SIG-M5 (cell line): Measurements from ENCODE around the gene SIPA1L3.

ENCODE experiments used
- DNase-seq: peaks from one replicate; lab custom pipeline; 2025; lab: John Stamatoyannopoulos, UW

The SIPA1L3 gene

DNA sequence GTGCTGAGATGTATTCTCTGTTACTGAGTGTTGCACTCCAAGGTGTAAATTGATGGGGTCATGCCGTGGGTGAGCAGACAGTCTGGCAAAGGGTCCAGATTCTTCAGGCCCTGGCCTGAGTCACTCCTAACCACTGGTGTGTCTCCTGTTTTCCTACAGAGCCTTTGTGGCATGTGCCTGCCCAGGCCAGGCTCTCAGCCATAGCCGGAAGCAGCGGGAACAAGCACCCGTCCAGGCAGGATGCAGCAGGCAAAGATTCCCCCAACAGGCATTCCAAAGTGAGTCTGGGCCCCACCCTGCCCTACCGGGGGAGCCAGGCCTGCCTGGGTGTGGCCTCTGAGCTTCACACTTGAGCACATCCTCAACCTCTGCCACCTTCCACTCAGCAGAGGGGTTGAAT, 255.1 kb downstream of the SIPA1L3 start:
- no peak for DNase-seq

DNA sequence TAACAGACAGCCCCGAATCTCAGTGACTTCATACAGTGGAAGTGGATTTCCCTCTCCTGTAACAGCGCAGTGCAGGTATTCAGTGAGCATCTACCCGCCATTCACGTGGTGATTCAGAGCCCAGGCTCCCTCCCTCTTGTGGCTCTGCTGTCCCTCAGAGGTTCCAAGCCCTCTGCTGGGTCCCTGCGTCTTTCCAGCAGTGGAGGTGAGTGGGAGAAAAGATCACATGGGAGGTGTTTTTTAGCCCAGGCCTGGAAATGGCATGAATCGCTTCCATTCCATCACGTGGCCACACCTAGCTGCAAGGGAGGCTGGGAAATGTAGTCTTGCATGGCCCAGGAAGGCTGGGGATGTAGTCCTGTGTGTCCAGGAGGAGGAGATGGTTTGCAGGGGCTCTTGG, 255.6 kb downstream of the SIPA1L3 start:
- DNase-seq: no peak

DNA sequence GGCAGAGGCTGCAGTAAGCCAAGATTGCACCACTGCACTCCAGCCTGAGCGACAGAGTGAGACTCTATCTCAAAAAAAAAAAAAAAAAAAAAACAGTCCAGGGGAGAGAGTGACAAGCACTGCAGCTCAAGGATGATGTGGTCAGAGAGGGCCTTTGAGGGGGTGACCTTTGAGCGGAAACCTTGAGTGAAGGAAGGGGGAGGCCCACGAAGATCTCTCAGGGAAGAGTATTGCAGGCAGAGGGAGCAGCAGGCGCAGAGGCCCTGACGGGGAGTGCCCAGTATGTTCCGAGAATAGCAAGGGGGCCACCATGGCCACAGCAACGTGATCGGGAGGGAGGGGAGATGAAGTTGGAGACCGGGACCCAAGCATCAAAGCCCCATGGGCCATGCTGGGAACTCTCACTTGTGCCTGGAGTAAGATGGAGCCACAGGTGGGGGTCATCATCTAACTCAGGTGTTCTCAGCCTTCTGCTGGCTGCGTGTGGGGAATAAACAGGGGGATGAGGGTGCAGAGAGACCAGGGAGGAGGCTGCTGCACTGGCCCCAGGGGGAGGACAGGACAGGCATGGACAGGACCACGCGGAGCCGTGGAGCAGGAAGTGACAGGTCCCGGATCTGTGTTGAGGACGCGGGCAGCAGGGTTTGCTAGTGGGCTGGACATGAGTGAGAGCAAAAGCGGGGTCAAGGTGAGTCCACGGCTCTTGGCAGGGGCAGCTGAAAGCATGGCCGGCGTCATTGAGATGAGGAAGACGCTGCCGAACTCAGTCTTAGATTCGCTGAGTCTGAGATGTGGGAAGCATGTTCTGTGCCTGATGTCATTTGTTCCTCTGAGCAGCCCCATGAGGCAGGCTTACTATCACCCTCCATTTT, 256.6 kb downstream of the SIPA1L3 start:
- DNase-seq: no peak

DNA sequence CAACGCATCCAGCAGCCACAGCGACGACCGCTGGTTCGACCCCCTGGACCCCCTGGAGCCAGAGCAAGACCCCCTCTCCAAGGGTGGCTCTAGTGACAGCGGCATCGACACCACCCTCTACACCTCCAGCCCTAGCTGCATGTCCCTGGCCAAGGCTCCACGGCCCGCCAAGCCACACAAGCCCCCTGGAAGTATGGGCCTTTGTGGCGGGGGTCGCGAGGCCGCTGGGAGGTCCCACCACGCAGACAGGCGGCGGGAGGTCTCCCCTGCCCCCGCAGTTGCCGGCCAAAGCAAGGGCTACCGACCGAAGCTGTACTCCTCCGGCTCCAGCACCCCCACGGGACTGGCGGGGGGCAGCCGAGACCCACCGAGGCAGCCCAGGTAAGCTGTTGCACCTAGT, 257.5 kb downstream of the SIPA1L3 start:
- no peak for DNase-seq

DNA sequence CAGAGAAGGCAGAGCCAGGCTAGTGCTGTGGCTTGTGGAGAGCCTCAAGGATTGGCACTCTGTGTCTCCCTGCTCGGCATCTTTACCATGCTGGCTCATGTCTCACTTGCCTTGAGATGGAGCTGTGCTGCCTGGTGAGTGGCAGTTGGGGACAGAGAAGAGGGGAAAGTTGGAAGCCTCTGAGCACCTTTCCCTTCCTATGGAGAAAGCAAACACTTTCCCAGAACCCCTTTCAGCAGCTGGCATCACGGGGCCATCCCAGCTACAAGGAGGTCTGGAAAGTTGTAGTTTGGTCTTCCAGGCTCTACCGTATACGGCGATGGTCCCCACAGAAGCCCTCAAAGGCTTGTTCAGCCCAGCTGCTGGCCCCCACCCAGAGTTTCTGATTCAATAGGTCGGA, 258.3 kb downstream of the SIPA1L3 start:
- DNase-seq: no peak

DNA sequence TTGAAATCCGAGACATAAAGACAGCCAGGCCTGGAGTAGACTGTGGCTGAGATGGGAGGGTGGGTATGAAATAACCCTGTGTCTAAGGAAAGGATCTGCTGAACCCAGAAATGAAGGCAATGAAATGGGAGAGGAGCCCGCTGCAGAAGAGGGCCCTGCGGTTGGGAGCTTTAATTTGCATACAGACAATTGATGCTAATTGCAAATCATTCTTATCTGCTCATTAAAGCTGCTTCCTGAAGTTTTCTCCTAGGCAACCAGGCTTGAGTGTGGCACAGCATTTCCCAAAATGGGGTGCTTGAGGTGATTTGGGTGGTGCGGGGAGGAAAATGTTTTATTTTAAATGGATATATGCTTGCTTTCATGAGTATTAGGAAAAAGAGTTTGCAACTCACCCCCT, 261.6 kb downstream of the SIPA1L3 start:
- no peak for DNase-seq

DNA sequence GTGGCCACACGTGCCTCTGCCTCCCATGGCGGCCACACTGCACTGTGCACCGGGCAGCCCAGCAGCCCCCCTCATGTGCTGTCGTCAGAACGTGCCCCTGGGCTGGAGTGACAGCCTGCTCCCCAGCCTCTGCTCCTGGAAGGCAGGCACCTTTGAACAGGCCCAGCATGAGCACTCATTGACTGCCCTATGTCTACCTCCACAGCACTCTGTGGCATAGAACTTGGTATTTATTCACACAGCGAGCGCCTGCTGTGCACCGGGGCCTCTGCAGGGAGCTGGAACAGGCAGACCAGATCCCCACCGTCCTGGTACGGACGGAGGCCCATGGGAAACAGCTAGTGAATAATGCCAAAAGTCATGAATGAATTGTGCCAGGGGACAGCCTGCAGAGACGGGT, 263.3 kb downstream of the SIPA1L3 start:
- no peak for DNase-seq

DNA sequence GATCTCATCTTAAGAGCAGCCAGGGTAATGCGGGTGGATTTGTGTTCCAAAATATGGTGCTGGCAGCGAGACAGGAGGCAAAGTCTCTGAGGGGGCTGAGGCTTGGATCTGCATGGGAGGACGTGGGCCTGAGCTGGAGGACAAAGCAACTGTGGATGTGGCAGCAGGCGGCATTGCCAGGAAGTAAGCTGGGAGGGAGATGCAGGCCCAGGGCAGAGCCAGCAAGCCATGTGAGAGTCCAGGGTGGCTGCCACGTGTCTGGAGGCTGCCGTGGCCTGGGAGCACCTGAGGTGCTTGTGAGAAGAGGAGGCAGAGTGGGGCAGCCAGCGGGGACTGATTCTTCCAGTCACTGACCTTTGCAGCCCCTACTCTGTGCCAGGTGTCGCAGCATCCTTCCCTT, 265.0 kb downstream of the SIPA1L3 start:
- DNase-seq: no peak

DNA sequence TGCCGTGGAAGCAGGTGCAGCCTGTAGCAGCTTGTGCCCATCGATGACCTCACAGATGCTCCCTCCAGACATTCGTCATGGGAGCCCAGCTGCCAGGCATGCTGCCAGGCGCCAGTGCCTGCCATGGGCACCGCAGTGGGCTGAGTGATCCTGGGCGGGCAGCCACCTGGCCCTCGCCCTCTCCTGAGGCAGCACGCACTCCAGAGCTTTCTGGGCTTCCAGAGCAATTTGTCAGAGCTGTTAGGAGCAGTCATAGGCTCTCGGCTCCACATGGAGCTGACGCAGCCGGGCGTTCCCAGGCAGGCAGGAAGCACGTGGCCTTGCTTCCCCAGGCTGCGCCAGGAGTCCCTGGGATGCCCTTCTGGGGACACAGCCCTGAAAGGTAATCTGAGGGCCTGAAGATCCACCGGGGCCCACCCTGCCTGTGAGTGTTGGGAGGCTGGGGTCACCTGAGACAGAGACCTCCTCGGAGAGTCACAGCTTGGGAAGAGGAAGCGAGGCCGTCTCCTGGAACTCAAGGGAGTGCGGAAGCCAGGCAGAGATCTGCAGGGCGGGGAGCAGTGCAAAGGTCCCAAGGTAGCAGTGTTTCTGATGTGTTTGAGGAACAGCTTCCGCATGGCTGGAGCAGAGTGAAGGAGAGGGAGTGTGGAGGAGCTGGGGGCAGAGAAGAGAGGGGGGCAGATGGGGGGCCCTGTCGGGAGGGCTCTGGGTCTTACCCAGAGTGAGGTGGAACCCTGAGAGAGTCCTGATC, 266.5 kb downstream of the SIPA1L3 start:
- no peak for DNase-seq

DNA sequence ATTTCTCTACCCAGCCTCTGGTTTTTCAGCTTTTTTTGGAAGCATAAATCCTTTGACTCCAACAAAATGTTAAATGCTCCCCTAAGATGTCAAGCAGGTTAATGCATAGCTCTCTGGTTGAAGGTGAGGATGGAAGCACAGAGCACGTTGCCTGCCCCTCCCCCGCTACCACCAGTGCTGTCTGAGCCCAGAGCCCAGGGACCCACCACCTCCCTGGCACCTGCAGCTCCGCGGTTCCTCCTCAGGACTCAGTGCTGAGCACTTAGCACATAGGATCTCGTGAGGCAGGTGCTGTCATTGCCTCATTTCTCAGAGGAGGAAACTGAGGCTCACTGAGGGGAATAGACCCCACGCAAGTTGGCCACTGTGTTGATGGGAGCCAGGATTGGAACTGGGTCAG, 268.4 kb downstream of the SIPA1L3 start:
- DNase-seq: no peak

DNA sequence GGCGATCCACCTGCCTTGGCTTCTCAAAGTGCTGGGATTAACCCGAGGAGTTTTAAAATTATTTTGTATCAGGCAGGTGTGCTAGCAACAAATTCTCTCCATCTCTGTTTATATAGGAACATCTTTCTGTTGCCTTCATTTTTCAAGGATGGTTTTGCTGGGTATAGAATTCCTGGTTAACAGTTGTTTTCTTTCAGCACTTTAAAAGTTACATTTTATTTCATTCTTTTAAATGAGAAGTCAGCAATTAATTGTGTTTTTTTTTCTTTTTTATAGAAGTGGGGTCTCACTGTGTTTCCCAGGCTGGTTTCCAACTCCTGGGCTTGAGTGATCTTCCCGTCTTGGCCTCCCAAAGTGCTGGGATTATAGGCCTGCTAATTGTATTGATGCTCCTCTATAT, 273.1 kb downstream of the SIPA1L3 start:
- no peak for DNase-seq

DNA sequence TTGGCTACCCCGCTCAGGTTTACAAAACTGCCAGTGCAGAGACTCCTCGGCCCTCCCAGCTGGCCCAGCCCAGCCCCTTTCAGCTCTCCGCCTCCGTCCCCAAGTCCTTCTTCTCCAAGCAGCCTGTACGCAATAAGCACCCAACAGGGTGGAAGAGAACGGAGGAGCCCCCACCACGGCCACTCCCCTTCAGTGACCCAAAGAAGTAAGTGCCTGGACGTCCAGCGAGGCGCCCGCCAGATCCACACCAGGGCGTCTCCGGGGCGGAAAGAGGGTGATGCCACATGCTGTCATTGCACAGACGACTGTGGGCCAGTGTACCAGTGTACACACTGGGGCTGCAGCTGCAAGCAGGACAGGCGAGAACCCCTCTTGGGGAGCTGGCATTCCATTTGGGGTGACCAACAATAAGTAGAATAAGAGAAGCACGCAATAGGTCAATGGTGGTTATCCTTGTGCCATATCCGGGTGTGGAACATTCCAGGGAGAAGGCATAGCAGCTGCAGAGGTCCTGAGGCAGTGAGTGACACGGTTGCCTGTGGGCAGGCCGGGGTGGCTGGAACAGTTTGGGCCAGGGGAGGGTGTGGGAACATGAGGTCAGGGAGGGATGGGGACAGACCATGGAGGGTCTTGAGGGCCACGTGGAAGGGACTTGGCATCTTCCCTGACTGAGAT, 275.7 kb downstream of the SIPA1L3 start:
- no peak for DNase-seq

DNA sequence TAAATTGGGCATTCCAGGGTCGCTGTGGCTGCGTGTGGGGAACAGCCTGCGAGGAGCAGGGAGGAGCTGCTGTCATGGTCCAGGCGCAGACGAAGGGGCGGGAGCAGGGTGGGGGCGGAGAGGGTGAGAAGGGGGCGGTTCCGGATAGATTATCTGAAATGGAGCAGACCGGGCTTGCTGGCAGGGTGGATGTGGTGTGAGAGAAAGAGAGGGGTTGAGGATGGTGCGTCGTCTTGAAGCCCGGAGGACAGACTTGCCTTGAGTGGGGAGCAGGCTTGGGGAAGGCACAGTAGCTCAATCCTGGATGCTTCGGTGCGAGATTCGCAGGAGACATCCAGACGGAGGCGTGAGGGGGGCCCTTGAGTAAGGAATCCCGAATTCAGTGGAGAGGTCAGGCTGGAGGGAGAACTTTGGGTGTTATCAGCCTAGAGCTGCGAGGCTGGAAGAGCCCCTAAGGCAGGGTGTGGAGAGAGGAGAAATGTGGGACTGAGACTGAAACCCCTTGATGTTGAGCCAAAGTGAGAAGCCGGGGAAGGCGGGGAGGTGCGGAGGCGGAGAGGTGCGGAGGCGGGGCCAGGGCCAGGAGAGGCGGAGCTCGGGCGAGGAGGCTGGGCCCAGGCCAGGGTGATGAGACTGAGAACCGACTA, 276.4 kb downstream of the SIPA1L3 start:
- no peak for DNase-seq

DNA sequence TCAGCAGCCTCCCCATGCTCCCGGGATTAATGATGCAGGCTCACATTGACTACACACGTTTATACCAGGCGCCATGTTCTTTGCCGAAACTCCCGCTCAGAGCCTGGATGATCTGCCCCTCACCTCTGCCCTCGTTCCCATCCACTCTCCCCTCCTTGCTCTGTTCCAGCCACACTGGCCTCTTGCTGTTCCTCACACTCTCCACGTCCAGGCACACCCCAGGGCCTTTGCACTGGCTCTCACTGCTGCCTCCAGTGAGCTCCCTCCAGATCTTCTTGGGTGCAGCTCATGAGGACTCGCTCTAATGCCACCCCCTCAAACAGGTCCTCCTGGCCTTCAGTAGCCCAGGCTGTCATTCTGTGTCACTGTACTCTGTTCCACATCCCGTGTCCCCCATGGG, 277.8 kb downstream of the SIPA1L3 start:
- no peak for DNase-seq

DNA sequence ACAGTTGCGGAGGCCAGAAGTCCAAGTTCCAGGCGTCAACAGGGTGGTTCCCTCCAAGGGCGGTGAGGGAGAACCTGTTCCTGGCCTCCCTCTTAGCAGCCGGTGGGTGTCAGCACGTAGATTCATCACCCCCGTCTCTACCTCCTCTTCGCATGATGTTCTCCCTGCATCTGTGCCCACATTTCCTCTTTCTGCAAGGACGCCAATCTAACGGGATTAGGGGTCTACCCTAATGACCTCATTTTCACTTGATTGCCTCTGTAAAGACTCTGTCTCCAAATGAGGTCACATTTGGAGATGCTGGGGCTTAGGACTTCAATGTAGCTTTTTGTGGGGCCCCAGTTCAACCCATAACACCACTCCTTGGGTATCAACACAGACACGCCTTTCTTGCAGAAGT, 278.6 kb downstream of the SIPA1L3 start:
- no peak for DNase-seq

DNA sequence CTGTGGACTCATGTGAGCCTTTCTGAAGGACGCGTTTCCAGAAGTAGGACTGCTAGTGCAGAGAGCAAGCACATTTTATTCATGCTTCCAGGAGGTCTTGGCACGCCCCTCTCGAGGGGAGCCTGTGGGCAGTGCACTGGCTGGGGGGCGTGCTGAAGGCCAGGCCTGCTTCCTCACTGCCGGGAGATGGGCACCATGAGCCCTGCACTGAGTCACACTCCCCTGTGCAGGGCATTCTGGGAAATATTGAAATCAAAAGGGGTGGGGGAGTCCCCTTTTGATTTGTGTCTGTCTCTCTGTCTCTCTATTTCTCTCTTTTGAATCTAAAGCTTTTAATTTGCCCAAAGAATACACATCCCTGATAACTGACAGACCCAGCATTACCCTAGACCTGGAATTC, 283.1 kb downstream of the SIPA1L3 start:
- DNase-seq: no peak

DNA sequence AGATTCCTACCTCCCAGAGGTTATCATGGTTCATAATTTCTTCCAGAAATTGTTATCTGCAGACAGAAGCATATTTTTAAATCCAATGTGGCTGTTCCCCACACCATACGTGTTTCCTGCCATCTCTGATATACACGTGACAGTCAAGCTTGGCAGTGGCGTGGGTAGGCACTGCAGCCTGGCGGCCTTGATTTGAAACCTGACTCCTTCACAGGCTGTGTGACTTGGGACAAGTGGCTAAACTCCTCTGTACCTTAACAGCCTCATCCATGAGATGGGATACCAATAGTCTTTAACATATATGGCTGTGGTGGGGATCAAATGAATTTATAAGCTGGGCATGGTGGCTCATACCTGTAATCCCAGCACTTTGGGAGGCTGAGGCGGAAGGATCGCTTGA, 283.8 kb downstream of the SIPA1L3 start:
- no peak for DNase-seq

DNA sequence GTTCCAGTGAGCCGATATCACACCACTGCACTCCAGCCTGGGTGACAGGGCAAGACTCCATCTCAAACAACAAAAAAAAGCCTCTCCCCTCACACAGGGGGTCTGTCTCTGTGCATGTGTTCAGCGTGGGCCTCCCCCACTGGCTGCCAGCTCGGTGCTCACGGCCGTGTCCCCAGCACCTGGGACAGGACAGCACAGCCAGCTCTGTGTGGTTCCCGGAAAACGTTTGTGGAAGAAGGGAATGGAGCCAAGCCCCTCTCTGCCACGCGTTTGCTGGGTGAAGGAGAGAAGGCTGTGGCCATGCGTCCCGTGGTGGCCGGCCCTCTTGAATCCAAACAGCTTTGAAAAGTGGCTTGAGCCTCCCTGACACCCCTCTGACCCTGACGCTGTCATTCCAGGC, 284.7 kb downstream of the SIPA1L3 start:
- DNase-seq: no peak

DNA sequence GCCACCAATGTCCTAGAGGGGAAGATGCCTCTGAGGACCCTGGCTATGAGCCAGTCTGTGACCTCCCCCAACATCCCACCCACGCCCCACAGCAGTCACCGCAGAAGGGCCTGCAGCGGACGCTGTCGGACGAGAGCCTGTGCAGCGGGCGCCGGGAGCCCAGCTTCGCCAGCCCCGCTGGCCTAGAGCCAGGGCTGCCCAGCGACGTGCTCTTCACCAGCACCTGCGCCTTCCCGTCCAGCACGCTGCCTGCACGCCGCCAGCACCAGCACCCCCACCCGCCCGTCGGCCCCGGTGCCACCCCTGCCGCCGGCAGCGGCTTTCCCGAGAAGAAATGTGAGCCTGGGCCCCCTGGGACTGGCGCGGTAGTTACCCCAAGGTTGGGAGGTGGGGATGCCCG, 286.4 kb downstream of the SIPA1L3 start:
- no peak for DNase-seq

DNA sequence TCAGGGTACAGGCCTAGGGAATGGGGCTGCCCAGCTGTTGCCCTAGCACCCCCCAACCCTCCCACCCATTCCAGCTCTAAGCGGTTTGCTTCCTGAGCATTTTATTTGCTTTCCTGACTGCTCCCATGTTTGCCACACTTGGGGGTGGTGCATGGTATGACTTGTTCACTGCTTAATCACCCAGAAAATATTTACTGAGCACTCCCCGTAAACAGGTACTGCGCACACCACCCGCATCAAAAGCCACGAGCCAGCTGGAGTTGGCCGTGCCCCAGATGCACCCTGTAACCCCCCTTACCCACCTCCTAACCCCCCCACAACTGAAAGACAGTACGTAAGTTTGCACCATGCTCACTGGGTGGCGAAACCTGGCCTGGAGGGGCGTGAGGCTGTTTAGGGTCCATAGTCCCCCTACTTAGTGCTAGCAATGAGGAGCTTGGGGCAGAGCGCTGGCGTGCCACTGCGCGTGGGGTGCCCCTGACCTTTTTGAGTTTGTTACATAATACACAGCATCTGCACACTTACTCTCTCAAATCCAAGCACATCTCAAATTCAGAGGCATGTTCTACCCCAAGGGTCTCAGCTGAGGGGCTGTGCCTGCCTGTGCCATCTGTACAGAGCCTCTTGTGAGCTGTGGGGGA, 287.2 kb downstream of the SIPA1L3 start:
- no peak for DNase-seq

DNA sequence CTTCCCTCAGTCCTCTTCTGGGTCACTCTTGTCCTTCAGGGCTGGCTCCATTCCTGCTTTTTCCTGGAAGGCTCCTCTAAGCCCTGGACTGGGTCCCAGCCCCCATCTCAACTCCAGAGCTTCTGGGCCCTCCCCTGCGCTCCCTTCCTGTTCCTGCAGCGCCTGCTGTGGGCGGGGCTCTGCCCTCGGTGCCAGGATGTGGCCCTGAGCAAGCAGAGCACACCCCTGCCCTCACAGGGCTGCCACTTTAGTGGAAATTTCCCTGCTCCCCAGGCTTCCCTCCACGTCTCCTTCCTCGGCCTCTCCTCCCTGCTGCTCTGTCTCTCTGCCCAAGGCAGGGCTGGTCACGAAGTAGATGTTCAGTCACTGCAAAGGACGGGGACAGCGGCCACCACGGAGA, 288.2 kb downstream of the SIPA1L3 start:
- DNase-seq: no peak

DNA sequence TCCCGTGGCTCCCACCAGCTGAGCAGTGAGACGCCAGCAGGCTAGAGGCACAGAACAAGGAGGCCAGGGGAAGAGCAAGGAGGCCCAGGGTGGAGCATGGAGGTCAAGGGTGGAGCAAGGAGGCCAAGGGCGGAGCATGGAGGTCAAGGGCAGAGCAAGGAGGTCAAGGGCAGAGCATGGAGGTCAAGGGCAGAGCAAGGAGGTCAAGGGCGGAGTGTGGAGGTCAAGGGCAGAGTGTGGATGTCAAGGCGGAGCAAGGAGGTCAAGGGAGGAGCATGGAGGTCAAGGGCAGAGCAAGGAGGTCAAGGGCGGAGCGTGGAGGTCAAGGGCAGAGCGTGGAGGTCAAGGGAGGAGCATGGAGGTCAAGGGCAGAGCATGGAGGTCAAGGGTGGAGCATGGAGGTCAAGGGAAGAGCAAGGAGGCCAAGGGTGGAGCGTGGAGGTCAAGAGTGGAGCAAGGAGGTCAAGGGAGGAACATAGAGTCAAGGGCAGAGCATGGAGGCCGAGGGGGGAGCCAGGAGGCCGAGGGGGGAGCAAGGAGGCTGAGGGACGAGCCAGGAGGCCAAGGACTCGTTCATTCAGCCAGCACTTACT, 289.3 kb downstream of the SIPA1L3 start:
- no peak for DNase-seq
